Neural progenitor cell (in vitro differentiated cells): Measurements from ENCODE around the gene CNGA1. TPM values are rescaled to one million over a fixed set of nuclear protein-coding genes. Genes with fewer than 3 reads are reported as not detected.
"Not testable (repeated sequence)": the region's sequence is repeated elsewhere in the genome, so short reads cannot be mapped to it uniquely, and the experiment has no call there.

Source experiments
- DNase-seq: peaks from one replicate; pipeline ENCODE4 v3.0.0-alpha.2; 2016; ENCODE audit warnings: low spot score
- H2AFZ ChIP-seq: fragments of 200-600 bp; sonication (generic); replicated peaks from 2 replicates; pipeline ENCODE4 v1.6.1; 2016; ENCODE audit warnings: antibody characterized with exemption
- H3F3A ChIP-seq: fragments of 200-600 bp; sonication (generic); 2 replicates; pipeline ENCODE4 v1.6.1; 2016; ENCODE audit warnings: antibody characterized with exemption, low read depth
- H3K27ac ChIP-seq: fragments of 200-600 bp; sonication (generic); 2 replicates; pipeline ENCODE4 v1.5.1; 2016; ENCODE audit warnings: mild to moderate bottlenecking
- H3K27me3 ChIP-seq: fragments of 200-600 bp; sonication (generic); 2 replicates; pipeline ENCODE4 v1.6.1; 2016; ENCODE audit warnings: mild to moderate bottlenecking, moderate library complexity
- H3K36me3 ChIP-seq: fragments of 200-600 bp; sonication (generic); 2 replicates; pipeline ENCODE4 v1.5.1; 2016
- H3K4me1 ChIP-seq: fragments of 200-600 bp; sonication (generic); 2 replicates; pipeline ENCODE4 v1.6.1; 2016; ENCODE audit warnings: mixed run types
- H3K4me2 ChIP-seq: fragments of 200-600 bp; sonication (generic); 2 replicates; pipeline ENCODE4 v1.6.1; 2016
- H3K4me3 ChIP-seq: fragments of 200-600 bp; sonication (generic); 2 replicates; pipeline ENCODE4 v1.5.1; 2016
- H3K79me2 ChIP-seq: fragments of 200-600 bp; sonication (generic); 2 replicates; pipeline ENCODE4 v1.6.1; 2016; ENCODE audit warnings: low read depth
- H3K9ac ChIP-seq: fragments of 200-600 bp; sonication (generic); 2 replicates; pipeline ENCODE4 v1.6.1; 2016
- H3K9me3 ChIP-seq: fragments of 200-600 bp; sonication (generic); 2 replicates; pipeline ENCODE4 v1.5.1; 2016; ENCODE audit warnings: low read depth
- H4K20me1 ChIP-seq: fragments of 200-600 bp; sonication (generic); 2 replicates; pipeline ENCODE4 v1.6.1; 2016; ENCODE audit warnings: low read depth
- H3K27ac Mint-ChIP-seq: 3 replicates; pipeline ENCODE4 v1.8.0; 2021; ENCODE audit warnings: mixed read lengths
- H3K27me3 Mint-ChIP-seq: 2 replicates; pipeline ENCODE4 v1.8.0; 2022; ENCODE audit warnings: low read depth, mild to moderate bottlenecking, inconsistent platforms, moderate library complexity, mixed read lengths; ENCODE audit not compliant: insufficient read depth
- H3K36me3 Mint-ChIP-seq: 3 replicates; pipeline ENCODE4 v1.8.0; 2021; ENCODE audit warnings: mixed read lengths
- H3K4me1 Mint-ChIP-seq: 3 replicates; pipeline ENCODE4 v1.8.0; 2021; ENCODE audit warnings: mixed read lengths
- H3K4me3 Mint-ChIP-seq: 3 replicates; pipeline ENCODE4 v1.8.0; 2021; ENCODE audit warnings: mild to moderate bottlenecking, moderate library complexity, mixed read lengths
- H3K9me3 Mint-ChIP-seq: 3 replicates; pipeline ENCODE4 v1.8.0; 2020; ENCODE audit warnings: mixed read lengths
- EZH2 ChIP-seq: fragments of 200-600 bp; sonication (generic); IDR thresholded peaks from 2 replicates; pipeline ENCODE4 v1.6.1; 2017; ENCODE audit warnings: antibody characterized with exemption, mild to moderate bottlenecking, moderate library complexity
- EZH2phosphoT487 ChIP-seq: fragments of 200-600 bp; sonication (generic); IDR thresholded peaks from 2 replicates; pipeline ENCODE4 v1.6.1; 2017; ENCODE audit warnings: antibody characterized with exemption
- total RNA-seq: library from RNA; depleted of rRNA; stranded (reverse); fragments of >200 nt; gene quantifications from 2 replicates; pipeline ENCODE4 v1.2.3, GENCODE V29; 2015; ENCODE audit warnings: low replicate concordance
- TF ChIP-seq, protein P1 (sequence below): fragments of 200-600 bp; sonication (generic); IDR thresholded peaks from 2 replicates; pipeline ENCODE4 v1.5.1; 2017; ENCODE audit warnings: antibody characterized with exemption, mild to moderate bottlenecking

CNGA1 gene
- total RNA-seq, 1 donor from 2014 or later = 0.37 TPM

DNA sequence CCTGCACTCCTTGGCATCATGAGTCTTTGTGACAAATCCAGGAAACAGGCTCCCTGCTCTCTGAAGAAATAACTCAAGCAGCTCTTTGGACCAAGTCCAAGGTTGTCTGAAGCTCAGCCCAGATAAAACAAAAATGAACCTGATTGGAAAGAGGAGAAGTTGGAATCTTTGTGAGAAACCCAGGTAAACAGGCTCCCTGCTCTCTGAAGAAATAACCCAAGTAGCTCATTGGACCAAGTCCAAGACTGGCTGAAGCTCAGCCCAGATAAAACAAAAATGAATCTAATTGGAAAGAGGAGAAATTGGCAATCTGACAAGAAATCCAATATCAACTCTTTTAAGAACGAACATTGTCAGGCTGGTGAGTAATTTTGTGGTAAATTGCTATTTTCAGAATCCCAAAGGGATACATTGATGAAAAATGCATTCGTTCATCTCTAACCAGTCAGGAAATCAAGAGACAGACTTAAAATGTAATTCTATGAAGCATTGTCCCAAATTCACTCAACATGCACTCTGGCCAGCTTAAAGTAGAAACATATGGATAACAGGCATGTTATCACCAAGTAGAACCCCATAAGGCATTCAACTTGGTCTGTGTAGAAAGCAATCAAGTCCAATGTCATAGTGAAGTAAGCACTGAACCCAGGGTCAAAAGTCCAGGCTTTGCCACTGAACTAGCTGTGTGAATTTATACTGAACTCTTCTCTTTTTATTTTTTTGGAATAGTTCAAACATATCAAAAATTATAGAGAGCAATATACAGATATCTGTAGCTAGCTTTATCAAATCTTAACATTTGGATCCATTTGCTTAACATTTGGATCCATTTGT, 85.3 kb downstream of the CNGA1 start:
- no peaks in the 10 kb centered on the region for H3F3A ChIP-seq
- H3K4me3 ChIP-seq = no peak overlapping the region
- no peaks in the 10 kb centered on the region for H3K27me3 ChIP-seq
- no peak overlapping the region for H3K27ac ChIP-seq
- no peaks in the 10 kb centered on the region for H4K20me1 ChIP-seq
- Mint-ChIP-seq H3K9me3 (no peaks in the 10 kb centered on the region), H3K4me1 (peaks cover 5% of the 10 kb centered on the region), H3K27me3 (peaks cover 4% of the 10 kb centered on the region), H3K36me3 (no peaks in the 10 kb centered on the region), H3K27ac (no peak overlapping the region), H3K4me3 (no peak overlapping the region)
- no peak for TF ChIP-seq EZH2
- TF ChIP-seq EZH2phosphoT487 = no peak
- TF ChIP-seq, protein P1, sequence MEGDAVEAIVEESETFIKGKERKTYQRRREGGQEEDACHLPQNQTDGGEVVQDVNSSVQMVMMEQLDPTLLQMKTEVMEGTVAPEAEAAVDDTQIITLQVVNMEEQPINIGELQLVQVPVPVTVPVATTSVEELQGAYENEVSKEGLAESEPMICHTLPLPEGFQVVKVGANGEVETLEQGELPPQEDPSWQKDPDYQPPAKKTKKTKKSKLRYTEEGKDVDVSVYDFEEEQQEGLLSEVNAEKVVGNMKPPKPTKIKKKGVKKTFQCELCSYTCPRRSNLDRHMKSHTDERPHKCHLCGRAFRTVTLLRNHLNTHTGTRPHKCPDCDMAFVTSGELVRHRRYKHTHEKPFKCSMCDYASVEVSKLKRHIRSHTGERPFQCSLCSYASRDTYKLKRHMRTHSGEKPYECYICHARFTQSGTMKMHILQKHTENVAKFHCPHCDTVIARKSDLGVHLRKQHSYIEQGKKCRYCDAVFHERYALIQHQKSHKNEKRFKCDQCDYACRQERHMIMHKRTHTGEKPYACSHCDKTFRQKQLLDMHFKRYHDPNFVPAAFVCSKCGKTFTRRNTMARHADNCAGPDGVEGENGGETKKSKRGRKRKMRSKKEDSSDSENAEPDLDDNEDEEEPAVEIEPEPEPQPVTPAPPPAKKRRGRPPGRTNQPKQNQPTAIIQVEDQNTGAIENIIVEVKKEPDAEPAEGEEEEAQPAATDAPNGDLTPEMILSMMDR = no peak
- H3K9me3 ChIP-seq = no peaks in the 10 kb centered on the region
- no peak overlapping the region for H3K4me2 ChIP-seq
- H3K36me3 ChIP-seq = no peaks in the 10 kb centered on the region
- H3K9ac ChIP-seq = no peak overlapping the region
- H2AFZ ChIP-seq = no peak overlapping the region
- DNase-seq = no peak
- no peaks in the 10 kb centered on the region for H3K4me1 ChIP-seq
- no peaks in the 10 kb centered on the region for H3K79me2 ChIP-seq

DNA sequence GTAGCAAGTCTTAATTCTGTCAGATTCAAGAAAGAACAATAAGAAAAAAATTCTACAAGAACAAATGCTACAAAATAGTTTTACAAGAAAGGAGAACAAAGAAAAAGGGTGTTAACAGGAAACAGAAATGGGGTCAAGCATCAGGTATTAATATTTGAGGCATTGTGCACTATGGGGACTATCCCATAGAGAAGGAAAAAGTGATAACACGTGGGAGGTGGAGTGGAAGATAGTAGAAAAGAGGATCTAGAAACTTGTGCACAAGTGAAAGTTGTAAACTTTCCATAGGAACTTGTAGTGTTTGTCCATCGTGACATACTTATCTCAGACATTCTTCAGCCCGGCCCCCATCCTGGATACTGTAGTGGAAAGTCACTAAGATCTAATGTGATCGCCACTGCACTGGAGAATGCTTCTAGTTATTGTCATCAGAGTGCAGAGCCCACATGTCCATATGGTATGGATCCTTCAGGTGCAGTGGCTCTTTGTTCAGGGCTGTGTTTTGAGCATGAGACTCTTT, 86.7 kb downstream of the CNGA1 start:
- Mint-ChIP-seq H3K27me3 (peaks cover 4% of the 10 kb centered on the region), H3K36me3 (no peaks in the 10 kb centered on the region)

DNA sequence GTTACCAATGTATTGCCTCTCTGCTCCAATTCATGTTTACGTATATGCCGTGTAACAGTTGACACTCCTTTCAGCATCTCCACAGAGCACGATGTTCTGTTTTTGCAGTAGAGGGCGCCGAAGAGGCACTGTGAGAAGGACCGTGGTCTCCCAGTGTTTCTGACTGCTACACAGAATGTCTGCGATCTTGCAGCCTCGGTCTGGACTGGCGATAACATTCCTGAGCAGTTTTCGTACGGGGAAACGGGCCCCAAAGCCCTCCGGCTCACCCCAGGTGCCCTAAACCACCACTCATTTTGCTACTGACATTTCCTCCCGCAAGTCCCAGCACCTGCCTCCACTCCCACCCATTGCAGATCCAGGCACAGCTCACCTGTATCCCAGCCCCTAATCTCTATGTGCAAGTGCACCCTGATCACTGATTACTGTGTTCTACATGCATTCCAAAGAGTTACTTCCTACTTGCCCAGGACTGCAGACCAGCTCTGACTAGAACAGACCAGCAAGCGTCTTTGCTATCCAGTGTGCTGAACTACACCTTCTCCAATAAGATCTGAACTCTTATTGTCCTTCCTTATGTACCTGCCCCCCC, 89.7 kb downstream of the CNGA1 start:
- no peak overlapping the region for H3K9ac ChIP-seq
- Mint-ChIP-seq H3K9me3 (no peaks in the 10 kb centered on the region), H3K27me3 (peaks cover 2% of the 10 kb centered on the region), H3K27ac (no peak overlapping the region), H3K4me3 (peak overlapping the region; percentile 57), H3K4me1 (peaks cover 5% of the 10 kb centered on the region), H3K36me3 (no peaks in the 10 kb centered on the region)
- peak overlapping the region; percentile 37 for H3K4me3 ChIP-seq
- no peaks in the 10 kb centered on the region for H3K27me3 ChIP-seq
- H3K4me1 ChIP-seq = peaks cover 6% of the 10 kb centered on the region
- no peaks in the 10 kb centered on the region for H3F3A ChIP-seq
- peak; percentile 89 for DNase-seq
- peak overlapping the region; percentile 73 for H3K4me2 ChIP-seq
- no peaks in the 10 kb centered on the region for H3K79me2 ChIP-seq
- H2AFZ ChIP-seq = peak overlapping the region; percentile 72
- H3K27ac ChIP-seq = no peak overlapping the region
- no peaks in the 10 kb centered on the region for H3K9me3 ChIP-seq
- TF ChIP-seq EZH2phosphoT487 = no peak
- TF ChIP-seq EZH2 = no peak
- TF ChIP-seq, protein P1 = peak; percentile 78
- no peaks in the 10 kb centered on the region for H3K36me3 ChIP-seq
- no peaks in the 10 kb centered on the region for H4K20me1 ChIP-seq

More for the DNA sequence above, 86.7 kb downstream of the CNGA1 start:
- Histone ChIP-seq H3K27me3 (no peaks in the 10 kb centered on the region), H3K79me2 (no peaks in the 10 kb centered on the region), H3F3A (no peaks in the 10 kb centered on the region), H3K9ac (no peak overlapping the region), H2AFZ (no peak overlapping the region), H3K36me3 (no peaks in the 10 kb centered on the region), H4K20me1 (no peaks in the 10 kb centered on the region), H3K27ac (no peak overlapping the region), H3K4me3 (no peak overlapping the region), H3K9me3 (no peaks in the 10 kb centered on the region), H3K4me1 (no peaks in the 10 kb centered on the region), H3K4me2 (no peak overlapping the region)
- Mint-ChIP-seq H3K4me3 (no peak overlapping the region), H3K27ac (no peak overlapping the region), H3K4me1 (peaks cover 5% of the 10 kb centered on the region), H3K9me3 (no peaks in the 10 kb centered on the region)
- no peak for DNase-seq
- TF ChIP-seq, protein P1 = no peak
- TF ChIP-seq EZH2 (no peak), EZH2phosphoT487 (no peak)

DNA sequence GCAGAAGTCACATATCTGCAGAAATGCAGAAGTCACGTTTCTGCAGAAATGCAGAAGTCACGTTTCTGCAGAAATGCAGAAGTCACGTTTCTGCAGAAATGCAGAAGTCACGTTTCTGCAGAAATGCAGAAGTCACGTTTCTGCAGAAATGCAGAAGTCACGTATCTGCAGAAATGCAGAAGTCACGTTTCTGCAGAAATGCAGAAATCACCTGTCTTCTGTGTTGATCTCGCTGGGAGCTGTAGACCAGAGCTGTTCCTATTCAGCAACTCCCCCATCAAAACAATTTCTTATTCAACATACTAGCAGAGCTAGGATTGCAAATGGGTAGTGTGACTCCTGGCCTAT, 93.2 kb downstream of the CNGA1 start:
- H3K9me3 Mint-ChIP-seq, H3K27ac Mint-ChIP-seq, H3K79me2 ChIP-seq, H3F3A ChIP-seq, H3K36me3 ChIP-seq, H3K36me3 Mint-ChIP-seq, H3K27me3 ChIP-seq, H3K4me1 Mint-ChIP-seq, H3K4me1 ChIP-seq, H3K9me3 ChIP-seq, H3K27me3 Mint-ChIP-seq, H3K4me3 ChIP-seq, H4K20me1 ChIP-seq, DNase-seq, H3K4me2 ChIP-seq, H3K27ac ChIP-seq, H2AFZ ChIP-seq, H3K4me3 Mint-ChIP-seq, H3K9ac ChIP-seq: not testable (repeated sequence)

DNA sequence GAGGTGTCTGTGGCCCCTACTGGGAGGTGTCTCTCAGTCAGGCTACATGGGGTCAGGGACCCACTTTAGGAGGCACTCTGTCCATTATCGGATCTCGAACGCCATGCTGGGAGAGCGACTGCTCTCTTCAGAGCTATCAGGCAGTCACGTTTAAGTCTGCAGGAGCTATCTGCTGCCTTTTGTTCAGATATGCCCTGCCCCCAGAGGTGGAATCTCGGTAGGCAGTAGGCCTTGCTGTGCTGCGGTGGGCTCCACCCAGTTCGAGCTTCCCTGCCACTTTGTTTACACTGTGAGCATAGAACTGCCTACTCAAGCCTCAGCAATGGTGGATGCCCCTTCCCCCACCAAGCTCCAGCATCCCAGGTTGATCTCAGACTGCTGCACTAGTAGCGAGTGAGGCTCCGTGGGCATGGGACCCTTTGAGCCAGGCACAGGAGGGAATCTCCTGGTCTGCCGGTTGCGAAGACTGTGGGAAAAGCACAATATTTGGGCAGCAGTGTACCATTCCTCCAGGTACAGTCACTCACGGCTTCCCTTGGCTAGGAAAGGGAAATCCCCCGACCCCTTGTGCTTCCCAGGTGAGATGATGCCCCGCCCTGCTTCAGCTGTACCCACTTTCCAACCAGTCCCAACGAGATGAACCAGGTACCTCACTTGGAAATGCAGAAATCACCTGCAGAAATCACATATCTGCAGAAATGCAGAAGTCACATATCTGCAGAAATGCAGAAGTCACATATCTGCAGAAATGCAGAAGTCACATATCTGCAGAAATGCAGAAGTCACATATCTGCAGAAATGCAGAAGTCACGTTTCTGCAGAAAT, 93.8 kb downstream of the CNGA1 start:
- not testable (repeated sequence) for H3K27me3 ChIP-seq, H3K9ac ChIP-seq, H3K9me3 ChIP-seq, H3K27ac Mint-ChIP-seq, H3K4me3 Mint-ChIP-seq, H3K27ac ChIP-seq, H3K4me1 ChIP-seq, H3K79me2 ChIP-seq, H4K20me1 ChIP-seq, H3K4me1 Mint-ChIP-seq, H3F3A ChIP-seq, H3K36me3 Mint-ChIP-seq, H3K36me3 ChIP-seq, H3K27me3 Mint-ChIP-seq, H3K4me3 ChIP-seq
- peak overlapping the region; percentile 49 for H3K4me2 ChIP-seq
- H3K9me3 Mint-ChIP-seq = peaks cover 13% of the 10 kb centered on the region
- H2AFZ ChIP-seq = peak overlapping the region; percentile 97
- peak; percentile 18 for DNase-seq
